Measurements from ENCODE around the gene MCM7. TPM values are rescaled to one million over a fixed set of nuclear protein-coding genes. Genes with fewer than 3 reads are reported as not detected.
"Not testable (repeated sequence)": the region's sequence is repeated elsewhere in the genome, so short reads cannot be mapped to it uniquely, and the experiment has no call there.

The MCM7 gene
- polyA plus RNA-seq (ENCODE audit: insufficient read length in 3 of 3), result 100 to 1,000 TPM; 146 to 157 (median 157) TPM

DNA sequence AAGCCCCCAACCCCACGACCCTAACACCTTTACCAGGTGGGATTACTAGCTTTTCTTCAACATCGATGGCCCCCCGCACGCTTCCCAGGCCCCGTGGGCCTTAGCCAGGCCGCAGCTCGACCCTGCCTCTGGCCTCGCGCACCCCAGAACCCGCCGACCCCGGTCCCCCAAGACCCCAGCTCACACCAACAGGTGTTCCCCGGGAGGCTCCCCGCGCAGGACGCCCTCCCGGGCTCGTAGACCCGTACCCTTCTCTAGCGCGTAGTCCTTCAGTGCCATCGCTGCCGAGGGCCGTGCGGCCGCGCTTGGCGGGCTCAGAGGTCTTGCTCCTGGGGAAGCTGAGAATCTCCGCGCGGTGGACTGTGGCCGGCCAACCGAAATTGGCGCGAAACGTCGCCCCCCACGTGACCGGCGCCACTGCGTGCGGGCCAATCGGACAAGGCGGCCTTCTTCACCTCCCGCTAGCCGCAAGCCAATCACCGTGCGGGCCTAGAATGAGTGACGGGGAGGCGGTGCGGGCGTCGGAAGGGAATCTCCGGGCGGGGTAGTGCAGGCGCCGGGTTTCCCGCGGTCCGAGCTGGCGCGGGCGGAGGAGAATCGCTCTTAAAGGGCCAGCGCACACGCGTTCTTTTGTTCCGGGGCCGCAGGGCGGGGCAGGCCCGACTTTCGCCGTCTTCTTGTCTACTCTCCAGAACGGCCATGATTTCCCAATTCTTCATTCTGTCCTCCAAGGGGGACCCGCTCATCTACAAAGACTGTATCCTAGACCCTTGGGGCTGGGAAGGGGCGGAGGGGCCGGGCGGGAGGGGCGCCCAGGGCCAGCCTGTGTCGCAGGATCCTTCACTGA, at the start of gene MCM7, which contains the start of gene AP4M1:
Gene MCM7, minus strand, starts transcription at position 382 of the 847 bp plus-strand sequence. Its CDS starts 103 bp downstream, at position 279.
Gene AP4M1, plus strand, starts transcription at position 628 of the 847 bp plus-strand sequence. Its CDS starts 72 bp downstream, at position 700.
- peak; percentile 86 to 95 (median 93) for DNase-seq (ENCODE audit: low read depth in 3 of 3, low spot score in 2 of 3)

DNA sequence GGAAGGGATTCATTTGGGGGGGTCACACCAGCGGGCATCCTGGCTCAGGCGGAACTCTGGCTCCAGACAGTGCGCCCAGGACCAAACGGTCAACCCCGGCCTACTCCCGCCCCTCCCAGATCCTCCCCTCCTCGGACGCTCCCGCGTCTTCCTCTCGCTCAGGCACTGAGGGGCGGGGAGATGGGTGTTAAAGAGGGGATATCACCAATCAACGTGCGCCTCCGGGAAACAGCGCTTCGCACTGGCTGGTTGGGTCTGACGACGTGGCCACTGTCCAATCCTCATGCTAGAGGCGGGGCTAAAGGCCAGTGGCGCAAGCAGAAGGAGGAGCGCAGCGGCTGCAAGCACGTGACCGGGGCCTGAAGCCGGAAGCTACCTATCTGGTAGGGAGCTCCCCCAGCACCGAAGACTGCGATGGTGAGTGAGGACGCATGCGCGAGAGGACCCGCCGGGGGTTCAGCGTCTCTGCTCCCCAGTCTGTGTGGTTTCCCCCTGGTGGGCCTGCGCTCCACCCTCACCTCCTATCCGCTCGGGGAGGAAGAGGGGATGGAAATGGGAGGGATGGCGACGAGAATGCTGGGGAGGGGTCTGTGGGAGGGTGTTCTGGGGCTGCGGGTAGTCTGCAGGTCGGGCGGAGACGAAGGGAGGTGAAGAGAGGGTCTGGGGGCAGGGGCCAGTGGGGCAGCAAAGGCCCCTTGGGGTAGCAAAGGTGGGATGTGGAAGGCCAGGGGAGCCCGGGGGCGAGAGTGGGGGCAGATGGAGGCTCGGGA, 47.5 kb upstream of the MCM7 start, which contains the start of gene LAMTOR4:
Gene LAMTOR4, plus strand, starts transcription at position 360 of the 770 bp plus-strand sequence. Its CDS starts 55 bp downstream, at position 415.
- peak; percentile 94 to 97 (median 94) for DNase-seq (ENCODE audit: low read depth in 3 of 3, low spot score in 2 of 3)

DNA sequence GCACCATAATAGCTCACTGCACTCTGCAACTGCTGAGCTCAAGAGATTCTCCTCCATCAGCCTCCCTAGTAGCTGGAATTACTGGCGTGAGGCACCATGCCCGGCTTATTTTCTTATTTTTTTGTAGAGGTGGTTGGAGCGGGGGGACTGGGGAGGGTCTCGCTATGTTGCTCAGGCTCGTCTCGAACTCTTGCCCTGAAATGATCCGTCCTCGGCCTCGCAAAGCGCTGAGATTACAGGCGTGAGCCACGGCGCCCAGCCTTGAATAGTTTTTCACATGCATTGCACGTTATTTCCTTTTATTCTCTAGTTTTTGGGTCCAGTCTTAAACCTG, 47.0 kb upstream of the MCM7 start:
- no peak for DNase-seq (ENCODE audit: low read depth in 3 of 3, low spot score in 2 of 3)

DNA sequence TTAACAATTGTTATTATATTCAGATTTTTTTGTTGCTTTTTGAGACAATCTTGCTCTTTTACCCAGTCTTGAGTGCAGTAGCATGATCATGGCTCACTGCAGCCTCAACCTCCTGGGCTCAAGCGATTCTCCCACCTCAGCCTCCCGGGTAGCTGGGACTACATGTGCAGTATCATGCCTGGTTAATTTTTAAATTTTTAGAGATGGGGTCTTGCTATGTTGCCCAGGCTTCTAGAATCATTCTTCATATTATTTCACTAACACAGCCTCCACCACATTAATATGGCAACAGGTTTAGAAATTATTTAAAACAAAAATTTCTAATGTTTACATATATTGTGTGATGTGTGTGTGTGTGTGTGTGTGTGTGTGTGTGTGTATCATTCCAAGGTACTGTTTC, 46.1 kb upstream of the MCM7 start:
- no peak for DNase-seq (ENCODE audit: low read depth in 3 of 3, low spot score in 2 of 3)

DNA sequence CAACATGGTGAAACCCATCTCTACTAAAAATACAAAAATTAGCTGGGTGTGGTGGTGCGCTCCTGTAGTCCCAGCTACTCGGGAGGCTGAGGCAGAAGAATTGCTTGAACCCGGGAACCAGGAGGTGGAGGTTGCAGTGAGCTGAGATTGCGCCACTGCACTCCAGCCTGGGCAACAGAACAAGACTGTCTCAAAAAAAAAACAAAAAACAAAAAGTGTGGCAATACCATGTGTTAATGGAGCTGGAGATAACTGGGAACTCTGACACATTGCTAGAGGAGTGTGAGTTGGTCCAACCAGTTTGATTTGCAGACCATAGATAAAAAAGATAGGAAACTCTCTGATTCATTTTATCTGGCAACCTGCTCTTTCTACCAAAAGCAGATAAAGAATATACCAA, 45.2 kb upstream of the MCM7 start:
- DNase-seq (ENCODE audit: low read depth in 3 of 3, low spot score in 2 of 3), result not testable (repeated sequence)

DNA sequence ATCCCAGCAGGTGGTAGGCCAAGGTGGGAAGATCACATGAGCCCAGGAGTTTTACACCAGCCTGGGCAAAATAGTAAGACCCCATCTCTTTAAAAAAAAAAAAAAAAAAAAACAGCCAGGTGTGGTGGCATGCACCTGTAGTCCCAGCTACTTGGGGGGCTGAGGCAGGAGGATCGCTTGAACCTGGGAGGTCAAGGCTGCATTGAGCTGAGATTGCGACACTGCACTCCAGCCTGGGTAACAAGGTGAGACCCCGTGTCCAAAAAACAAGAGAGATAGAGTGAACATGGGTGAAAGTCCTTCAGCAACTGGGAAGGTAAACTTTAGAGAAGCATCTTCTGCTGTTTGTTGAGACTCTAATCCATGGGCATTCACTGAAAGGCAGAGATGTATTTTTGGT, 41.3 kb upstream of the MCM7 start:
- DNase-seq (ENCODE audit: low read depth in 3 of 3, low spot score in 2 of 3), result no peak

DNA sequence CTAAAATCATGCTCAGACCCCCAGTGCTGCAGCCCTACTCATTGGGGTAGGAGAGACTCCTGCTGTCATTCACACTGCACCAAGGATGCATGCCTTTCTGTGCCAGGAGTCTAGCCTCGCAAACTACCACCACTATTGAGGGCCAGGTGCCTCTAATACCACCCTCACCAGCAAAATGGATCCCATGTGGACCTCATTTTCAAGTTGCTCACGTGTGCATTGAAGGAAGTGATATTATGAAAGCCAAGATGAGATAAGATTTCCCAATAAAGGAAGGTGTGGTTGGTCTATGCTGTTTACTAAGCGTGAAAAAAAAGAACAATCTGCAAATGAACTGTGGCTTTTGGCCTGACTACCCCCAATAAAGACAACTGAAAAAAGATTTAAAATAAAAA, 40.4 kb upstream of the MCM7 start:
- DNase-seq (ENCODE audit: low read depth in 3 of 3, low spot score in 2 of 3), result no peak

DNA sequence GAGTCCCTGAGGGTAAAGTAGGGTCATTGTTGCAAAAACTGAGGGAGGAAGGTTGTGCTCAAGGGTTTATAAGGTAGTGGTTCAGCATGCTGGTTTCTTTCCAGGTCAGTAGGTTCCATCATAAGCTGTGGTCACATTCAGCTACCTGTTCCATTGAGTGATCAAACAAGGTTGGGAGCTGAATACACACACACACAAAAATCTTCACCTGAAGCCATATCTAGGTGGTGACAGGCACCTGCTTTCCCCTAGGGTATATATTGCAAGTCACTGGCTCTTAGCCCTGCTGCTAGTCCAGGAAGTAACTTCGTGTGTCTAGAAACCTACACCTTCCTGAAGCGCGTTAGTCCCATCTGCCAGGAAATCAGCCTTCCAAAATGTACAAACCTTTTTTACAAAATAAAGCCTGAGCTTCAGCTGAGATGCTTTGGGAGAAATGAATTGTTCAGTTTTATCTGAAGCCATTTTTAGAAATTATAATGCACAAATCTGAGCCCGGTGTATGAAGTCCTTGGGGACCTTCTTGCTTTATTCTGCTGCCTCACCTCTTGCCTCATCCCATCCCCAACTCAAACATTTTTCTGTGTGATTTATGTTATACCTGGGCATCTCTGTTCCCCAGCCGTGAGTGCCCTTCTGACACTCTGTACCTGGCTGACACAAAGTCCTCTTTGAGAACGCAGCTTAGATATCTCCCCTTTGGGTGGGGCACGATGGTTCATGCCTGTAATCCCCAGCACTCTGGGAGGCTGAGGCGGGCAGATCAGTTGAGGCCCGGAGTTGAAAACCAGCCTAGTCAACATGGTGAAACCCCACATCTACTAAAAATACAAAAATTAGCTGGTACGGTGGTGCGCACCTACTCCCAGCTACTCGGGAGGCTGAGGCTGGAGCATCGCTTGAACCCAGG, 36.9 kb upstream of the MCM7 start:
- no peak for DNase-seq (ENCODE audit: low read depth in 3 of 3, low spot score in 2 of 3)

DNA sequence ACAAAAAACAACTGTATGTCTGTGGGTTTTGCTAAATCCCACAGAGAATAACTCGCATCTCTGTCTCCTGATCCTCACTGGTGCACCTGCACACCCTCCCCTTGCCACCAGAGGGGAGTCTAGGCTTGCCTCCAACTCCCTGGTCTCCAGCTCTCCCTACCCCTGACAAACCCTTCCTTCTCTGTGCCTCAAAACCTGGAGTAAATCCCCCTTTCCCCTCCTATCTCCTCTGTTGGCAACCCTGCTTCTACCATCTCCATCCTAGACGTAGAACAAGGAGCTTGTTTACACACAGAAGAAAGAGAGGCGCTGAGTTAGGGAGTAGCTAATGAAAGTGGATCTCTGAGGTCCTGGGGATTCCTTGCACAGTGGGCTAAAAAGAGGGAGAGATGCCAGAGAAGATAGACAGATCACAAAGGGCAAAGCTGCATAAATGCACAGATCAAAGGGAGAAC, 31.5 kb upstream of the MCM7 start:
- DNase-seq (ENCODE audit: low read depth in 3 of 3, low spot score in 2 of 3), result no peak

DNA sequence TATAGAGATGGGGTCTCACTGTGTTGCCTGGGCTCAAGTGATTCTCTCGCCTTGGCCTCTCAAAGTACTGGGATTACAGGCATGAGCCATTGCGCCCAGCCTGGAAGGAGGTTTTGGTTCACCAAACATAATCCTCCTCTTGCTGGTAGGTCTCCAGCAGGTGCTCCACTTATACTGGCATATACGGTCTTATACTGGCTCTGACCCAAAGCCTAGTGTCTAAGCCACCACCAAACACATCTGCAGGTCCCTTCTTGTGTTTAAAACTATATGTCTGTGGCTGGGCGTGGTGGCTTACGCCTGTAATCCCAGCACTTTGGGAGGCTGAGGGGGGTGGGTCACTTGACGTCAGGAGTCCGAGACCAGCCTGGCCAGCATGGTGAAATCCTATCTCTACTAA, 30.9 kb upstream of the MCM7 start:
- no peak for DNase-seq (ENCODE audit: low read depth in 3 of 3, low spot score in 2 of 3)

DNA sequence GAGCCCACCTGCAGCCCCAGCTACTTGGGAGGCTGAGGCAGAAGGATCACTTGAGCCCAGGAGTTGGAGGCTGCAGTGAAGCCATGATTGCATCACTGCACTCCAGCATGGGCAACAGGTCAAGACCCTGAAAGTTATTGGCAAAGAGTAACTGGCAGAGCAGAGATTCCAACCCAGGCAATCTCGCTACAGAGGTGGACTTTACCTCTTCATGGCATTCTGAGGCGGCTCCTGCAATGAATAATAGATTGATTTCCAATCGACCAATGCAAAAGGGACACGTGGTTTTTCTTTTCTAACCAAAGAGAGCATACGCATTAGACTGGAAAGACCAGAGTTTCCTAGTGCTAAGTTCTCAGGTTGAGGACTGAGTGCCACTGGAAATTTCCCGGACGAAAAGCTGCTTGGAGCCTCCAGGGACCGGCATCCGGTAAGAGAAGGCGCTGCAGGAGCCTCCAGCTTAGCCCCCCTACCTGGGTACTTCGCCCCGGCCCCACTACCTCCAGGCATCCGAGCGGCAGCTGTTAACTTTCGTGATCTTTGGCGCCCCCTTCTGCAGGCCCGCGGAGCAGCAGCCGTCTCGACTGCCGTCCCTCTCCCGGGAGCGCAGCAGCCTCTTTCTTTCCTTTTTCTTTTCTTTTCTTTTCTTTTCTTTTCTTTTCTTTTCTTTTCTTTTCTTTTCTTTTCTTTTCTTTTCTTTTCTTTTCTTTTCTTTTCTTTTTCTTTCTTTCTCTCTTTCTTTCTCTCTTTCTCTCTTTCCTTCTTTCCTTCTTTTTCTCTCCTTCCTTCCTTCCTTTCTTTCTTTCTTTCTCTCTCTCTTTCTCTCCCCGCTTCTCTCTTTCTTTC, 29.6 kb upstream of the MCM7 start:
- DNase-seq (ENCODE audit: low read depth in 3 of 3, low spot score in 2 of 3), result no peak

DNA sequence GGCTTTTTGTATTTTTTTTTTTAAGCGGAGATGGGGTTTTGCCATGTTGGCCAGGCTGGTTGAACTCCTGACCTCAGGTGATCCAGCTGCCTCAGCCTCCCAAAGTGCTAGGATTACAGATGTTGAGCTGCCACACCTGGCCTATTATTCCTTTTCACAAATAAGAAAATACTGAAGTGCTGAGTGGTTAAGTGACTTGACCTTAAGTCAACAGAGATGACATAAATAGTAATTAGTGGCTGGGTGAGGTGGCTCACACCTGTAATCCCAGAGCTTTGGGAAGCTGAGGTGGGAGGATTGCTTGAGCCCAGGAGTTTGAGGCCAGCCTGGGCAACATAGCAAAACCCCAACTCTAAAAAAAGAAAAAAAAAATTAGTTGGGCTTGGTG, 29.0 kb upstream of the MCM7 start:
- not testable (repeated sequence) for DNase-seq (ENCODE audit: low read depth in 3 of 3, low spot score in 2 of 3)

DNA sequence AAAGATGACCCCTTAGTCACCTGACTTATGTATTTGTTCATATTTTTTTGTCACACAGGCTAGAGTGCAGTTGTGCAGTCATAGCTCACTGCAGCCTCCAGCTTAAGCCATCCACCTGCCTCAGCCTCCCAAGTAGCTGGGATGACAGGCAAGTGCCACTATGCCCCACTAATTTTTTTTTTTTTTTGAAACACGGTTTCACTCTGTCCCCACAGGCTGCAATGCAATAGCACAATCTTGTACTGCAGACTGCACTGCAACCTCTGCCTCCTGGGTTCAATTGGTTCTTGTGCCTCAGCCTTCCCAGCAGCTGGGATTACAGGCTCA, 27.4 kb upstream of the MCM7 start:
- no peak for DNase-seq (ENCODE audit: low read depth in 3 of 3, low spot score in 2 of 3)

DNA sequence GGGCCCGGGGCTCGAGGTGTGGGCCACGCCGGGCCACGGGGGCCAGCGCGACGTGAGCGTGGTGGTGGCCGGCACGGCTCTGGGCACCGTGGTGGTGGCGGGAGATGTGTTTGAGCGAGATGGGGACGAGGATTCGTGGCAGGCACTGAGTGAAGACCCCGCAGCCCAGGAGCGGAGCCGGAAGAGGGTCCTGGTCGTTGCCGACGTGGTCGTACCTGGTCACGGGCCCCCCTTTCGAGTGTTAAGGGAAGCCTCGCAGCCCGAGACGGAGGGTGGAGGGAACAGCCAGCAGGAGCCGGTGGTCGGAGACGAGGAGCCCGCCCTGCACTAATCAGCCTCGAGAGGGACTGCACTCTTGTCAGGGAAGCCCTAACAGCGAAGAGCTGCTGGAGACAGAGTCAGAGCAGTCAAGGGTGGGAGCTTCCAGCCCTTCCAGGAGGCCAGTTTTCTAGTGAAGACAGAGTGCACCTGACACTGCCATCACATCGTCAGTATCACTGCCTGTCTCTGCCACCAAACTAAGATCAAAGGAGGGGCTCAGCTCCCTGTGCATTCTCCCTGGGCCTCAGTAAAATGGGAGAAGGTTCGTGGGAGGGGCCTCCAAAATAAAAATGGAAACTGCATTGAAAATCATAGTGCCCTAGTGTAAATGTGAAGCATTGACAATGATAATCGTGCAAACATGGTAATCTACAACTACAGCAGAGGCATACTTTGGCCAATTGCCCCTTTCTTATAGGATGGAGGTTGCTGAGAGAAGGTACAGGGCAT, 26.9 kb upstream of the MCM7 start:
- no peak for DNase-seq (ENCODE audit: low read depth in 3 of 3, low spot score in 2 of 3)

DNA sequence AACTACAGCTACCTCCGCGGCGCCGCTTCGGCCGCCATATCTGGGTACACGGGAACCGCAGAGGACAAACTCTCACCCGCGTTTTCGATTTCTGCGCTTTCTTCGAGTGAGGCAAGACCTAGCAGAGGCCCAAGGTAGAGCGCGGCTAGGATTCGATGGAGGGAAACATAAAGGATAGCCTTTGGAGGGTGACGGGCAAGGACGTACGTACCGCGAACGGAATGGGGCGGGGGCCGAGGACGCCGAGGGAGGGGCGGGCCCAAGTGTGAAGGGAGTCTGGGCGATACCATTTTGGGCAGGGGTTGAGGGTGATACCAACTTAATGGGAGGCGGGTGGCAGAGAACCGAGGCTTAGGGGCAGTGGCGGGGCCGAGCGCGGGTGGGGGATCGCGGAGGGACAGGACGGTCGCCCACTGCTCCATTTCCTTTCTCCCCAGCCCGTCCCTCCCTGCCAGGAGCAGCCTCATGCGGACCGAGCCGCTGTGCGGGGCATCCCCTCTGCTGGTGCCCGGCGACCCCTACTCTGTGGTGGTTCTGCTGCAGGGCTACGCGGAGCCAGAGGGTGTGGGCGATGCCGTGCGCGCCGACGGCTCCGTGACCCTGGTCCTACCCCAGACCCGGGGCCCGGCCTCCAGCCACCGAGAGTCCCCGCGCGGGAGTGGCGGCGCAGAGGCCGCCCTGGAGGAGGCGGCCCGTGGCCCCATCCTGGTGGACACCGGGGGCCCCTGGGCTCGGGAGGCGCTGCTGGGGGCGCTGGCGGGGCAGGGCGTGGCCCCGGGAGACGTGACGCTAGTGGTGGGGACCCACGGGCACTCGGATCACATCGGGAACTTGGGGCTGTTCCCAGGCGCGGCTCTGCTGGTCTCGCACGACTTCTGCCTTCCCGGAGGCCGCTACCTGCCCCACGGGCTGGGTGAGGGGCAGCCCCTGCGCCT, 26.0 kb upstream of the MCM7 start, which contains the start of gene MBLAC1:
Gene MBLAC1, plus strand, starts transcription at position 37 of the 935 bp plus-strand sequence. Its CDS starts 429 bp downstream, at position 466.
- peak; percentile 88 to 95 (median 91) for DNase-seq (ENCODE audit: low read depth in 3 of 3, low spot score in 2 of 3)

DNA sequence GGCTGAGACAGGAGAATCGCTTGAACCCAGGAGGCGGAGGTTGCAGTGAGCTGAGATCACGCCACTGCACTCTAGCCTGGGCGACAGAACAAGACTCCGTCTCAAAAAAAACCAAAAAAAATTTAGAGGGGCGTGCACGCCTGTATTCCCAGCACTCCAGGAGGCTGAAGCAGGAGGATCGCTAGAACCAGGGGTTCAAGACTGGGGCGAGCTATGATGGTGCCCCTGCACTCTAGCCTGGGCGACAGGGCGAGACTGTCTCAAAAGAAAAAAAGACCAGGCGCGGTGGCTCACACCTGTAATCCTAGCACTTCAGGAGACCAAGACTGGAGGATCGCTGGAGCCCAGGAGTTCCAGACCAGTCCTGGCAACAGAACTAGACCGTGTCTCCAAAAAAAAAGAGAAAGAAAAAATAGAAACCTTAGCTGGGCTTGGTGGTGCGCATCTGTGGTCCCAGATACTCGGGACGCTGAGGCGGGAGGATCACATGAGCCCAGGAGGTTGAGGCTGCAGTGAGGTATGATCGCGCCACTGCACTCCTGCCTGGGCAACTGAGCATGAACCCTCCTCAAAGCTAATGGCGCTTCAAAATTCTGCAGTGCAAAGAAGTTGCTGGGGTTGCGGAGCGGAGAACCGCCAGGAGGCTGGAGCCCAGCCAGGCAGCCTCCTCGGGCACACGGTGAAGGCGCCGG, 25.2 kb upstream of the MCM7 start:
- DNase-seq (ENCODE audit: low read depth in 3 of 3, low spot score in 2 of 3), result no peak
